Spleen (tissue), 11 donors: ENCODE results near the gene ZFAND5. TPM values are rescaled to one million over a fixed set of nuclear protein-coding genes. Genes with fewer than 3 reads are reported as not detected.

Source experiments
- DNase-seq: peaks from one replicate; pipeline ENCODE4 v3.0.0-alpha.2; 2020
- H3K27ac ChIP-seq, 8 donors: fragments of 200-600 bp; sonication (generic) in 7 of 8; 1 replicate in 4 of 8; 2 replicates in 4 of 8; pipeline versions ENCODE4 v1.5.0 to v1.8.0; 2016 to 2021; ENCODE audit warnings: inconsistent platforms in 4 of 8, mild to moderate bottlenecking in 4 of 8, moderate library complexity in 1 of 8
- H3K27me3 ChIP-seq, 7 donors: fragments of 200-600 bp; sonication (generic) in 6 of 7; replicated peaks in 1 of 7; 1 replicate in 4 of 7; 2 replicates in 3 of 7; pipeline versions ENCODE4 v1.5.0 to v1.8.0; 2016 to 2021; ENCODE audit warnings: inconsistent platforms in 3 of 7, mild to moderate bottlenecking in 1 of 7
- H3K36me3 ChIP-seq, 6 donors: fragments of 200-600 bp; sonication (generic) in 5 of 6; 1 replicate in 4 of 6; 2 replicates in 2 of 6; pipeline versions ENCODE4 v1.5.0 to v1.8.0; 2016 to 2021; ENCODE audit warnings: inconsistent platforms in 2 of 6
- H3K4me1 ChIP-seq, 6 donors: fragments of 200-600 bp; sonication (generic) in 5 of 6; 1 replicate in 3 of 6; 2 replicates in 3 of 6; pipeline versions ENCODE4 v1.5.0 to v1.8.0; 2016 to 2021; ENCODE audit warnings: inconsistent platforms in 3 of 6
- H3K4me3 ChIP-seq, 8 donors: fragments of 200-600 bp; sonication (generic) in 7 of 8; 1 replicate in 4 of 8; 2 replicates in 4 of 8; pipeline versions ENCODE4 v1.5.0 to v1.8.0; 2016 to 2021; ENCODE audit warnings: inconsistent platforms in 4 of 8, mild to moderate bottlenecking in 4 of 8, moderate library complexity in 2 of 8
- H3K9me3 ChIP-seq, 8 donors: fragments of 200-600 bp; sonication (generic) in 7 of 8; 1 replicate in 4 of 8; 2 replicates in 4 of 8; pipeline versions ENCODE4 v1.5.0 to v1.8.0; 2016 to 2021; ENCODE audit warnings: inconsistent platforms in 4 of 8
- CTCF ChIP-seq, 11 experiments: fragments of 200-600 bp in 7 of 11; fragments of 450-650 bp in 4 of 11; sonication (generic) in 4 of 11; IDR thresholded peaks in 8 of 11; conservative IDR thresholded peaks in 3 of 11; 1 replicate in 7 of 11; 2 replicates in 4 of 11; pipeline versions ENCODE4 v1.4.0 to v1.8.0; 2016 to 2021; ENCODE audit warnings: antibody characterized with exemption in 11 of 11, inconsistent platforms in 4 of 11, mild to moderate bottlenecking in 1 of 11
- POLR2A ChIP-seq, 3 donors: fragments of 450-650 bp; IDR thresholded peaks; one replicate each; pipeline ENCODE4 v1.5.1; 2017; ENCODE audit warnings: antibody characterized with exemption in 3 of 3, mild to moderate bottlenecking in 1 of 3
- POLR2AphosphoS5 ChIP-seq, 3 donors: sonication (generic); formaldehyde crosslinking; IDR thresholded peaks; one replicate each; pipeline ENCODE4 v1.5.1; 2017; ENCODE audit warnings: antibody characterized with exemption in 3 of 3
- WGBS, 5 donors: extraction: QIAGEN DNeasy Blood & Tissue Kit in 3 of 5; methylation state at CpG; one replicate each; pipeline versions ENCODE4 v1.1.5 to v1.1.7; 2013 to 2018; 5-methylcytosine and 5-hydroxymethylcytosine counted together
- intact Hi-C: fragments of 100-400 bp; cut with DNase I; formaldehyde crosslinking; loops from one replicate; pipeline ENCODE4 v1.15.0; 2023; ENCODE audit warnings: low total_unique reads
- polyA plus RNA-seq, 3 donors: library from polyadenylated mRNA; stranded (reverse); fragments of 200-250 nt; gene quantifications; one replicate each; pipeline ENCODE4 v1.2.1, GENCODE V29; 2013
- total RNA-seq, 7 donors: library from RNA; depleted of rRNA in 3 of 7; stranded (reverse); fragments of >200 nt in 3 of 7; fragmentation: NEBNext Ultra II Directional in 4 of 7; extraction: Animal tissue kit (Norgen Biotek cat#: 25700) in 4 of 7; gene quantifications; one replicate each; pipeline versions ENCODE4 v1.1.0 to v1.2.1, GENCODE V29; 2016 to 2021
- donor health status: healthy with polysubstance abuse.
- donor health status: DM: no; HTN: no; CAD: no; lungs with moderate emphysema.
- donor health status: DM: no; HTN: no; CAD: no.
- donor health status: Bipolar disorder and iron deficiency.
- donor health status: healthy.
- donor health status: DM: no; HTN: no; CAD: no.
- donor health status: DM: yes; HTN: yes; CAD: no.

ZFAND5 gene
- total and polyA plus RNA-seq, 10 donors, result 69.6 to 238 (median 147) TPM

DNA sequence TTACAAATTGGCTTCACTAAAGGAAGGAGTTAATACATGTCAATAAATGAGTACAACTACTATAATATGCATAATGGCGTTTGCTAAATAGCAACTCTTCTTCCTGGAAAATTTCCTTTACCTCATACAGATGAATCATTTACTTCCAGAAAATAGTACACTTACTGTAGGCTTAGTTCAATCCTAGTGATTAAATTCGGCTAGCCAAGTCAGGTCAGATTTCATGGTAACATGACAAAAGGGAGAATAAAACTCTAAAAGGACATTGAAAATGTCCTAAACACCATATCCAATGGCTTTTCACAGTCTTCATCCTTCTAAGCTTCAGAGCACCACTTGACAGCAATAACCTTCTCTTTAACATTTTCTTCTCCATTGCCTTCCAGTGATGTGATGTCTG, 42.1 kb upstream of the ZFAND5 start:
- no peak for DNase-seq
- Histone ChIP-seq H3K4me1 (no peaks in the 10 kb centered on the region), H3K9me3 (no peaks in the 10 kb centered on the region), H3K36me3 (no peaks in the 10 kb centered on the region), H3K27me3 (no peaks in the 10 kb centered on the region), H3K27ac (no peak overlapping the region), H3K4me3 (no peak overlapping the region)
- WGBS, 5 donors, result 71 to 82% (median 72%) methylated on average over 2 of the region's 2 CpGs
- TF ChIP-seq POLR2AphosphoS5 (IDR thresholded peaks at IDR 0.05) (no peak), POLR2A (IDR thresholded peaks at IDR 0.05) (no peak), CTCF (IDR thresholded peaks at IDR 0.05 in 8 of 11, conservative IDR thresholded peaks at IDR 0.05 in 3 of 11) (no peak)
- intact Hi-C loops, result no loop called here

- Histone ChIP-seq H3K27me3 (no peaks in the 10 kb centered on the region), H3K9me3 (no peaks in the 10 kb centered on the region), H3K36me3 (no peaks in the 10 kb centered on the region), H3K4me3 (no peak overlapping the region), H3K27ac (no peak overlapping the region), H3K4me1 (no peaks in the 10 kb centered on the region)
- TF ChIP-seq CTCF (IDR thresholded peaks at IDR 0.05 in 8 of 11, conservative IDR thresholded peaks at IDR 0.05 in 3 of 11) (no peak), POLR2A (IDR thresholded peaks at IDR 0.05) (no peak), POLR2AphosphoS5 (IDR thresholded peaks at IDR 0.05) (no peak)
- WGBS, 5 donors, result 78 to 92% (median 85%) methylated on average over 2 of the region's 2 CpGs
- DNase-seq, result no peak
- intact Hi-C loops, result no loop called here
These were observed 37.7 kb upstream of the ZFAND5 start for GRCh38 chr9:72402744-72403143.

- no peaks in the 10 kb centered on the region for H3K36me3 ChIP-seq
- H3K4me3 ChIP-seq, result no peak overlapping the region
- intact Hi-C loops, result no loop called here
- no peak for TF ChIP-seq CTCF (IDR thresholded peaks at IDR 0.05 in 8 of 11, conservative IDR thresholded peaks at IDR 0.05 in 3 of 11)
- TF ChIP-seq POLR2A (IDR thresholded peaks at IDR 0.05), result no peak
- TF ChIP-seq POLR2AphosphoS5 (IDR thresholded peaks at IDR 0.05), result no peak
- no peaks in the 10 kb centered on the region for H3K27me3 ChIP-seq
- H3K4me1 ChIP-seq, result peaks cover 0 to 11% (median 2%) of the 10 kb centered on the region in 6 donors
- WGBS, 5 donors, result 83 to 94% (median 90%) methylated on average over 1 of the region's 1 CpG
- no peak overlapping the region for H3K27ac ChIP-seq
- H3K9me3 ChIP-seq, result no peaks in the 10 kb centered on the region
- DNase-seq, result no peak
These were observed 36.4 kb upstream of the ZFAND5 start for GRCh38 chr9:72401396-72401795.

GRCh38 chr9:72400866-72401265, 35.9 kb upstream of the ZFAND5 start:
- Histone ChIP-seq H3K4me1 (peaks cover 0 to 15% (median 5%) of the 10 kb centered on the region in 6 donors), H3K9me3 (no peaks in the 10 kb centered on the region), H3K27me3 (no peaks in the 10 kb centered on the region), H3K4me3 (no peak overlapping the region), H3K27ac (no peak overlapping the region), H3K36me3 (no peaks in the 10 kb centered on the region)
- 89 to 100% (median 95%) methylated on average over 2 of the region's 2 CpGs for WGBS, 5 donors
- TF ChIP-seq POLR2A (IDR thresholded peaks at IDR 0.05) (no peak), CTCF (IDR thresholded peaks at IDR 0.05 in 8 of 11, conservative IDR thresholded peaks at IDR 0.05 in 3 of 11) (no peak)
- no peak for DNase-seq
- intact Hi-C loops, result no loop called here
